DOHH2 (cell line): ENCODE results near the gene TMEM50B.

ENCODE experiments used
- EZH2phosphoT487 ChIP-seq: fragments of 200-600 bp; sonication (generic); IDR thresholded peaks from 2 replicates; pipeline ENCODE4 v1.6.1; 2017; ENCODE audit warnings: borderline replicate concordance, mild to moderate bottlenecking, antibody characterized with exemption, low read length, moderate library complexity, mixed read lengths
- TF ChIP-seq, protein P1 (sequence below): fragments of 200-600 bp; sonication (generic); IDR thresholded peaks from one replicate; pipeline ENCODE4 v1.5.1; 2014; ENCODE audit warnings: antibody characterized with exemption, mild to moderate bottlenecking, low read depth, low read length; ENCODE audit not compliant: poor library complexity, severe bottlenecking

DNA sequence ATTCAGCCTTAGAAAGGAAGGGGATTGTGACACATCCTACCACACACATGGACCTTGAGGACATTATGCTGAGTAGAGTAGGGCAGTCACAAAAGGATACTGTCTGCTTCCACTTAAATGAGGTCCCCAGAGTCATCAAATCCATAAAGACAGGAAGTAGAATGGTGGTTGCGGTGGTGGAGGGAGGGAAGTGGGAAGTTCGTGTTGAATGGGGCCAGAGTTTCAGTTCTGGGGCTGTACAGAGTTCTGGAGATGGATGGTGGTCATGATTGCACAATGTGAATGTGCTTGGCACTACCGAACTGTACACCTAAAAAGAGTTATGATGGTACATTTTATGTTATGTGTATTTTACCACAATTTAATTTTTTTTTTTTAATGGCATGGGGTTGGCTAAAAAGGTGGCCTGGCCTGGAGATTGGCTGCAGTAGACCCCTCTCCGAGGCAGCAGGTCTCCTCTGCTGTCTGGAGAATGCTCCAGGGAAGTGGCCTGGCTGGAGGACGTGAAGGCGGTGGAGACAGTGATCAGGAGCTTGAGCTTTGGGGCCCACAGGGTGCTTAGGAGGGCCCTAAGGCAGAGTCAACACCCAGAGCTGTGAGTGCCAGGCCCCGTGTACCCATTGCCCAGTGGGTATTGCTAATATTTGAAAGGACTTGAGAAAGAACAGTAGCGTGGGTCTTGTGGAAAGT is 46.2 kb downstream of the TMEM50B start:
- TF ChIP-seq, protein P1, sequence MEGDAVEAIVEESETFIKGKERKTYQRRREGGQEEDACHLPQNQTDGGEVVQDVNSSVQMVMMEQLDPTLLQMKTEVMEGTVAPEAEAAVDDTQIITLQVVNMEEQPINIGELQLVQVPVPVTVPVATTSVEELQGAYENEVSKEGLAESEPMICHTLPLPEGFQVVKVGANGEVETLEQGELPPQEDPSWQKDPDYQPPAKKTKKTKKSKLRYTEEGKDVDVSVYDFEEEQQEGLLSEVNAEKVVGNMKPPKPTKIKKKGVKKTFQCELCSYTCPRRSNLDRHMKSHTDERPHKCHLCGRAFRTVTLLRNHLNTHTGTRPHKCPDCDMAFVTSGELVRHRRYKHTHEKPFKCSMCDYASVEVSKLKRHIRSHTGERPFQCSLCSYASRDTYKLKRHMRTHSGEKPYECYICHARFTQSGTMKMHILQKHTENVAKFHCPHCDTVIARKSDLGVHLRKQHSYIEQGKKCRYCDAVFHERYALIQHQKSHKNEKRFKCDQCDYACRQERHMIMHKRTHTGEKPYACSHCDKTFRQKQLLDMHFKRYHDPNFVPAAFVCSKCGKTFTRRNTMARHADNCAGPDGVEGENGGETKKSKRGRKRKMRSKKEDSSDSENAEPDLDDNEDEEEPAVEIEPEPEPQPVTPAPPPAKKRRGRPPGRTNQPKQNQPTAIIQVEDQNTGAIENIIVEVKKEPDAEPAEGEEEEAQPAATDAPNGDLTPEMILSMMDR = no peak
- TF ChIP-seq EZH2phosphoT487 = no peak
